Measurements from ENCODE around the gene POMGNT2. TPM values are rescaled to one million over a fixed set of nuclear protein-coding genes. Genes with fewer than 3 reads are reported as not detected.

Gene POMGNT2
- total and polyA plus RNA-seq, 2 of the 8 experiments (the other 6 are each of a cell fraction or from before 2014, with no cell fraction given): 13.6 to 35.7 TPM

GRCh38 chr3:43082457-43082856, 23.4 kb downstream of the POMGNT2 start (continued):
- TF ChIP-seq SIX5 (IDR thresholded peaks at IDR 0.05; ENCODE audit: low read depth, low read length): no peak
